Neutrophil (primary cell): ENCODE data around the gene TRPM2.

ENCODE experiments used
- H3K27ac ChIP-seq: fragments of 200-600 bp; sonication (generic); 2 replicates; pipeline ENCODE4 v1.5.1; 2016; ENCODE audit warnings: mild to moderate bottlenecking, moderate library complexity
- H3K27me3 ChIP-seq: fragments of 200-600 bp; sonication (generic); 2 replicates; pipeline ENCODE4 v1.6.0; 2016; ENCODE audit warnings: mild to moderate bottlenecking
- H3K36me3 ChIP-seq: fragments of 200-600 bp; sonication (generic); 2 replicates; pipeline ENCODE4 v1.5.1; 2017
- H3K4me1 ChIP-seq, 2 experiments: fragments of 200-600 bp in 1 of 2; sonication (generic) in 1 of 2; 1 replicate in 1 of 2; 2 replicates in 1 of 2; pipeline versions ENCODE4 v1.5.1 to v1.6.1; 2013 to 2016; ENCODE audit warnings: low read depth in 1 of 2, low read length in 1 of 2, mild to moderate bottlenecking in 1 of 2, moderate library complexity in 1 of 2; ENCODE audit not compliant: control insufficient read depth in 1 of 2, insufficient read depth in 1 of 2
- H3K4me3 ChIP-seq, 2 experiments: fragments of 200-600 bp in 1 of 2; sonication (generic) in 1 of 2; 1 replicate in 1 of 2; 2 replicates in 1 of 2; pipeline ENCODE4 v1.5.1; 2013 to 2016; ENCODE audit warnings: low read depth in 1 of 2, low read length in 1 of 2, mild to moderate bottlenecking in 1 of 2, moderate library complexity in 1 of 2
- H3K9me3 ChIP-seq: fragments of 200-600 bp; sonication (generic); 2 replicates; pipeline ENCODE4 v1.5.1; 2016
- CTCF ChIP-seq: fragments of 200-600 bp; sonication (generic); IDR thresholded peaks from 2 replicates; pipeline ENCODE4 v1.5.1; 2016; ENCODE audit warnings: antibody characterized with exemption

Gene TRPM2

DNA sequence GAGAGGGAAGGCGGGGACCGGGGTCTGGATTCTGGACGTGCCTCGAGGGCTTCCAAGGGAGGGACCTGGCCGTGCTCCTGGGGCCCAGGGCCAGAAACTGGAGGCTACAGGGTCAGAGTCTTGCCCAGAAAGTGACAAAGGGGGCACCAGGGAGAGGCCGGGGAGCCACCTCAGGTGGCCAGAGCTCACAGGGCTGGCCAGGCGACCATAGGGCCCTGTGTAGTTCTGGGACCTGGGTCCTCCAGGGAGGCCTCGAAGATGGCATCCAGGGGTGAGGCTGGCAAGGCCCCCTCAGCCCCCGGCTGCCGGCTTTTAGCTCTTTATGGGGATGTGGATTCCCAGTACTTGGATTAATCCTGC is 87.6 kb downstream of the TRPM2 start:
- Histone ChIP-seq H3K9me3 (no peaks in the 10 kb centered on the region), H3K4me3 (no peak overlapping the region), H3K4me1 (no peaks in the 10 kb centered on the region), H3K36me3 (peaks cover 85% of the 10 kb centered on the region), H3K27me3 (no peaks in the 10 kb centered on the region), H3K27ac (no peak overlapping the region)
- no peak for TF ChIP-seq CTCF

DNA sequence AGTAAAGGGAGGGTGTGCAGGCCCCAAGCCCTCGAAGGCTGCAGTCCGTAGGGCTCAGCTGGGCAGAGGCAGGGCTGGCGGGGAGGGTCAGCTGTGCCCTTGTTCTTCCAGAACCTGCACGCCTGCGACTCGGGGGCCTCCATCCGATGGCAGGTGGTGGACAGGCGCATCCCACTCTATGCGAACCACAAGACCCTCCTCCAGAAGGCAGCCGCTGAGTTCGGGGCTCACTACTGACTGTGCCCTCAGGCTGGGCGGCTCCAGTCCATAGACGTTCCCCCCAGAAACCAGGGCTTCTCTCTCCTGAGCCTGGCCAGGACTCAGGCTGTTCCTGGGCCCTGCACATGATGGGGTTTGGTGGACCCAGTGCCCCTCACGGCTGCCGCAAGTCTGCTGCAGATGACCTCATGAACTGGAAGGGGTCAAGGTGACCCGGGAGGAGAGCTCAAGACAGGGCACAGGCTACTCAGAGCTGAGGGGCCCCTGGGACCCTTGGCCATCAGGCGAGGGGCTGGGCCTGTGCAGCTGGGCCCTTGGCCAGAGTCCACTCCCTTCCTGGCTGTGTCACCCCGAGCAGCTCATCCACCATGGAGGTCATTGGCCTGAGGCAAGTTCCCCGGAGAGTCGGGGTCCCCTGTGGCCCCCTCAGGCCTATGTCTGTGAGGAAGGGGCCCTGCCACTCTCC is 88.3 kb downstream of the TRPM2 start:
- no peaks in the 10 kb centered on the region for H3K4me1 ChIP-seq
- peaks cover 78% of the 10 kb centered on the region for H3K36me3 ChIP-seq
- H3K27ac ChIP-seq: no peak overlapping the region
- TF ChIP-seq CTCF: no peak
- H3K27me3 ChIP-seq: no peaks in the 10 kb centered on the region
- H3K4me3 ChIP-seq: no peak overlapping the region
- no peaks in the 10 kb centered on the region for H3K9me3 ChIP-seq

DNA sequence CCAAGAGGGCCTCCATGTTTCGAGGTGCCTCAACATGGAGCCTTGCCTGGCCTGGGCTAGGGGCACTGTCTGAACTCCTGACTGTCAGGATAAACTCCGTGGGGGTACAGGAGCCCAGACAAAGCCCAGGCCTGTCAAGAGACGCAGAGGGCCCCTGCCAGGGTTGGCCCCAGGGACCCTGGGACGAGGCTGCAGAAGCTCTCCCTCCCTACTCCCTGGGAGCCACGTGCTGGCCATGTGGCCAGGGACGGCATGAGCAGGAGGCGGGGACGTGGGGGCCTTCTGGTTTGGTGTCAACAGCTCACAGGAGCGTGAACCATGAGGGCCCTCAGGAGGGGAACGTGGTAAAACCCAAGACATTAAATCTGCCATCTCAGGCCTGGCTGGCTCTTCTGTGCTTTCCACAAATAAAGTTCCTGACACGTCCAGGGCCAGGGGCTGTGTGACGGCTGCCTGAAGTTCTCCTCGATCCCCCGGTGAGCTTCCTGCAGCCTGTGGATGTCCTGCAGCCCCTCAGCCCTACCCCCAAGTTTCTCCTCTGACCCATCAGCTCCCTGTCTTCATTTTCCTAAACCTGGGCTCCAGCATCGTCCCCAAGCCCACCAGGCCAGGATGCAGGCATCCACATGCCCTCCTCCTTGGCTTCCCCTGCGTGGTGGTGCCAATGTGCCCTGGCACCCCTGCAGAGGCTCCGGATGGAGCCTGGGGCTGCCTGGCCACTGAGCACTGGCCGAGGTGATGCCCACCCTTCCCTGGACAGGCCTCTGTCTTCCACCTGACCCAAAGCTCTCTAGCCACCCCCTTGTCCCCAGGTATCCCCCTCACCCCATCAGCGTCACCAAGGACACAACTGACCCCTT is 89.1 kb downstream of the TRPM2 start:
- H3K4me3 ChIP-seq: no peak overlapping the region
- H3K27me3 ChIP-seq: peaks cover 7% of the 10 kb centered on the region
- H3K36me3 ChIP-seq: peaks cover 71% of the 10 kb centered on the region
- no peak for TF ChIP-seq CTCF
- H3K4me1 ChIP-seq: no peaks in the 10 kb centered on the region
- no peaks in the 10 kb centered on the region for H3K9me3 ChIP-seq
- no peak overlapping the region for H3K27ac ChIP-seq

- peaks cover 13% of the 10 kb centered on the region for H3K27me3 ChIP-seq
- no peaks in the 10 kb centered on the region for H3K9me3 ChIP-seq
- H3K4me3 ChIP-seq: no peak overlapping the region
- H3K36me3 ChIP-seq: peaks cover 62% of the 10 kb centered on the region
- H3K27ac ChIP-seq: no peak overlapping the region
- no peak for TF ChIP-seq CTCF
- H3K4me1 ChIP-seq: no peaks in the 10 kb centered on the region
Observed at GRCh38 chr21:44443291-44443890, 90.0 kb downstream of the TRPM2 start.

- Histone ChIP-seq H3K4me3 (no peak overlapping the region), H3K36me3 (peaks cover 57% of the 10 kb centered on the region), H3K4me1 (no peaks in the 10 kb centered on the region), H3K27me3 (peaks cover 18% of the 10 kb centered on the region), H3K9me3 (no peaks in the 10 kb centered on the region), H3K27ac (no peak overlapping the region)
- no peak for TF ChIP-seq CTCF
Observed at GRCh38 chr21:44443891-44444285, 90.5 kb downstream of the TRPM2 start.
